AG09319 (cell line): ENCODE results near the gene EDN1.

Experiments used
- DNase-seq: peaks from one replicate; pipeline ENCODE4 v3.0.0-alpha.2; 2010; ENCODE audit warnings: low read depth; ENCODE audit errors: extremely low read depth
- TF ChIP-seq, protein P1 (sequence below): IDR thresholded peaks from 2 replicates; pipeline ENCODE4 v1.5.1; 2011; ENCODE audit warnings: low read depth, mild to moderate bottlenecking, inconsistent platforms, low read length, moderate library complexity

Gene EDN1

DNA sequence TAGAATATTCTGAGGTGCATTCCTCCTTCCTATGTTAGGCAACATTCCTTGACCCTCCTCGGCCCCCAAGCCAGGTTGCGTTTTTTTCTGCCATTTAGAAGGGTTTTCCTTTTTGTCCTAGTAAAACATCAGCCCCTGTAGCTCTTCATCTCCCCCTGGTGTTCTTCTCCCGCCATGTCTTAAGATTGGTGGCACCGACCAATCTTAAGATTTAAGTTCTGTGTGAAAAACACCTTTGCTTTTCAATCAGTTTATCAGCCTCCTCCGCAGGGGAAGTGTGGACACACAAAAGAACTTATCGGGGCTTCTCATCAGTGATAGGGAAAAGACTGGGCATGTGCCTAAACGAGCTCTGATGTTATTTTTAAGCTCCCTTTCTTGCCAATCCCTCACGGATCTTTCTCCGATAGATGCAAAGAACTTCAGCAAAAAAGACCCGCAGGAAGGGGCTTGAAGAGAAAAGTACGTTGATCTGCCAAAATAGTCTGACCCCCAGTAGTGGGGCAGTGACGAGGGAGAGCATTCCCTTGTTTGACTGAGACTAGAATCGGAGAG lies 719 bp upstream of the EDN1 start:
- no peak for DNase-seq
- TF ChIP-seq, protein P1, sequence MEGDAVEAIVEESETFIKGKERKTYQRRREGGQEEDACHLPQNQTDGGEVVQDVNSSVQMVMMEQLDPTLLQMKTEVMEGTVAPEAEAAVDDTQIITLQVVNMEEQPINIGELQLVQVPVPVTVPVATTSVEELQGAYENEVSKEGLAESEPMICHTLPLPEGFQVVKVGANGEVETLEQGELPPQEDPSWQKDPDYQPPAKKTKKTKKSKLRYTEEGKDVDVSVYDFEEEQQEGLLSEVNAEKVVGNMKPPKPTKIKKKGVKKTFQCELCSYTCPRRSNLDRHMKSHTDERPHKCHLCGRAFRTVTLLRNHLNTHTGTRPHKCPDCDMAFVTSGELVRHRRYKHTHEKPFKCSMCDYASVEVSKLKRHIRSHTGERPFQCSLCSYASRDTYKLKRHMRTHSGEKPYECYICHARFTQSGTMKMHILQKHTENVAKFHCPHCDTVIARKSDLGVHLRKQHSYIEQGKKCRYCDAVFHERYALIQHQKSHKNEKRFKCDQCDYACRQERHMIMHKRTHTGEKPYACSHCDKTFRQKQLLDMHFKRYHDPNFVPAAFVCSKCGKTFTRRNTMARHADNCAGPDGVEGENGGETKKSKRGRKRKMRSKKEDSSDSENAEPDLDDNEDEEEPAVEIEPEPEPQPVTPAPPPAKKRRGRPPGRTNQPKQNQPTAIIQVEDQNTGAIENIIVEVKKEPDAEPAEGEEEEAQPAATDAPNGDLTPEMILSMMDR, result peak; percentile 89

DNA sequence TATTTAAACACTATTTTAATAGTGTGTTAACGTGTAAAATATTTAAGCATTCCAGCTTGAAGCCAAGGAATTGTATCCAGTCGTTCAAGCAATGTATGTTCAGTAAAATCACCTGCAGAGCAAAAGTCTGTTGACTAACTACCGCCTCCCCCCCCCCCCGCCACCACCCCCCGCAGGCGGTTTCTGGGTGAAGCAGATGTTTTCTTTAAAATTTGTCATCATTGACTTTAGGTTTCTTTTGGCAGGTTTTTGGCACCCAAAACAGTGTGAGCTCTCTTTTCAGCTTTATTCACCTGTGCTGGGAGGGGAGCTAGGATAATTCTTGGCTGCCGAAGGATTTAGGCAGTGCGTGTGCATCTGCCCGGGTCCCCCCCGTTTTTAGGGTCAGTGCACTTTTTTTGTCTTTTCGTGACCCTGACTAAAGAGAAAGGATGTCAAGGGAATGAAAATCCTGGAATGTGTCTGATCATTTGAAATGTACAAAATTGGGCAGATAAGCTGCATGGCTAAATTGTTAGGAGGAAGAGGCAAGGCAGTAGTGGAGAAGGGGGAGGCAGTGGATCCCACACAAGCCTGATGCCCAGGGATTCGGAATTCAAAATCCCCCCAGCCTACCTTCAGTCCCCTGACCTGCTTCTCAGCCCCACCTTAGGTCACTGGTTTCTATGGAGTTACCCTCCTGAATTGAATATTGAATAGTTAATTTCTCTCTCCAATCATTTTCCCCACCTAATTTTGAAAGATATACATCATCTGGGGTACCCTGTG lies 1.1 kb downstream of the EDN1 start:
- no peak for DNase-seq
- TF ChIP-seq, protein P1, result no peak

GRCh38 chr6:12291839-12292604 lies 1.9 kb downstream of the EDN1 start:
- no peak for DNase-seq
- TF ChIP-seq, protein P1, result peak; percentile 5

GRCh38 chr6:12293235-12293930 lies 3.2 kb downstream of the EDN1 start:
- TF ChIP-seq, protein P1, result no peak
- no peak for DNase-seq

GRCh38 chr6:12293931-12294807 lies 4.0 kb downstream of the EDN1 start:
- TF ChIP-seq, protein P1, result no peak
- no peak for DNase-seq

DNA sequence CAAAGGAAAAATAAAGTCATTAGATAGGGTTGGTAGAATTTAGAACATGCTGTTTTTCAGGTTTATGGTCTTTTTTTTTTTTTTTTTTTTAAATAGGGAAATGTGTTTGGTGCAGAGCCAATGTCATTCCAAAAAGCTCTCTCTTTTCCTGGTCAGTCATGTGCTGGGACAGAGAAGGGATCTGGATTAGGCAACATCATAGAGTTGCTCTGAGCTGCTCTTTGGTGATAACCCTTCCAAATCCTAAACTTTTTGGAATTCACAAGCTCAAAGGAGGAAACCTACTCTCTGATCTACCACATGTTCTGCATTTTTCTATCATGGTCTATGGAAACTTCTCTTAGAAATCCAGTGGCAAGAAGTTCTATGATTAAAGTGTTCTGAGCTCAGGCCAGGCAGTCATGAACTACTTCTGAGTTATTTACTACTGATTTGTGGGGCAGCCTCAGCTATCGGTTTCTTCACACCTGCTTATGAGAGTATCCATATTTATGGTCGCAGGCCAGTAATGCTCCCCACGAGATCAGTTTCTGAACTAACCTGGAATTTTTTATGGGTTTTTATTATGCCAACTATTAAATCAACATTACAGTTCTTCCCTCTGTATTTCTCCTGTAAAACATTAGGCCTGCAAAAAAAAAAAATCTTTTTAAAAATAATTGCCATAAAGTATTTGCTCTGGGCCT lies 4.8 kb downstream of the EDN1 start:
- no peak for DNase-seq
- TF ChIP-seq, protein P1, result no peak
